Right cardiac atrium (tissue), 5 donors: ENCODE results near the gene MEI4. TPM values are rescaled to one million over a fixed set of nuclear protein-coding genes. Genes with fewer than 3 reads are reported as not detected.

ENCODE experiments used
- ATAC-seq, 2 donors: fragments of 200-7000 bp; cut with Tn5 transposase; one replicate each; pipeline versions ENCODE4 v1.8.0 to v1.9.1; 2020; ENCODE audit warnings: moderate library complexity in 2 of 2, mild to moderate bottlenecking in 1 of 2
- DNase-seq, 3 donors: peaks; one replicate each; pipeline ENCODE4 v3.0.0-alpha.2; 2020
- H3K27ac ChIP-seq: one replicate; pipeline ENCODE4 v1.5.1; 2013; ENCODE audit warnings: mild to moderate bottlenecking, low read length, control low read depth, moderate library complexity
- H3K27me3 ChIP-seq: one replicate; pipeline ENCODE4 v1.6.1; 2013; ENCODE audit not compliant: control insufficient read depth, insufficient read depth
- H3K4me1 ChIP-seq: one replicate; pipeline ENCODE4 v1.6.1; 2013; ENCODE audit warnings: low read length; ENCODE audit not compliant: control insufficient read depth, insufficient read depth
- H3K4me3 ChIP-seq: one replicate; pipeline ENCODE4 v1.5.1; 2013; ENCODE audit warnings: low read length, control low read depth
- H3K9me3 ChIP-seq: one replicate; pipeline ENCODE4 v1.6.1; 2013; ENCODE audit warnings: low read length; ENCODE audit not compliant: control insufficient read depth
- WGBS: extraction: QIAGEN DNeasy Blood & Tissue Kit; methylation state at CpG from one replicate; pipeline ENCODE4 v1.1.7; 2013; 5-methylcytosine and 5-hydroxymethylcytosine counted together
- intact Hi-C, 4 donors: fragments of 100-400 bp; cut with DNase I; formaldehyde crosslinking; loops; one replicate each; pipeline versions ENCODE4 v1.11.0 to v1.14.0; 2022 to 2023
- long read RNA-seq, 4 donors: library from polyadenylated mRNA; unstranded; transcript quantifications; one replicate each; pipeline ENCODE4 v2.0.0, GENCODE V29; 2020 to 2021
- polyA plus RNA-seq: library from polyadenylated mRNA; stranded (reverse); fragments of 200-250 nt; gene quantifications from one replicate; pipeline ENCODE4 v1.2.3, GENCODE V29; 2013
- total RNA-seq, 4 donors: library from RNA; stranded (reverse); fragmentation: NEBNext Ultra II Directional; extraction: Animal tissue kit (Norgen Biotek cat#: 25700); gene quantifications; one replicate each; pipeline ENCODE4 v1.2.1, GENCODE V29; 2021
- donor health status: healthy with polysubstance abuse.
- donor health status: DM: no; HTN: yes; CAD: no.
- donor health status: DM: no; HTN: no; CAD: no.
- donor health status: DM: no; HTN: yes; CAD: no; lungs with severe emphysema.
- donor health status: DM: yes; HTN: yes; CAD: no.

MEI4 gene
- total RNA-seq (1 to 10 TPM in 3 of 4 donors, under 1 TPM in 1; 0.97 to 2.8 (median 1.5) TPM), polyA plus RNA-seq (0.59 TPM)
- long read RNA-seq, donor 1, partial matches to known transcripts: 2 of 4 reads
- long read RNA-seq, donor 1, other reads (novel, unspliced or antisense): 2 of 4 reads
- long read RNA-seq, donor 2, full-length matches to known transcripts: 1 of 1 reads
- long read RNA-seq, donor 2, partial matches to known transcripts: 0 of 1 reads
- long read RNA-seq, donor 2, other reads (novel, unspliced or antisense): 0 of 1 reads
- long read RNA-seq, donor 3, full-length matches to known transcripts: 1 of 1 reads
- long read RNA-seq, donor 3, partial matches to known transcripts: 0 of 1 reads
- long read RNA-seq, donor 3, other reads (novel, unspliced or antisense): 0 of 1 reads
- long read RNA-seq, donor 4, full-length matches to known transcripts: 3 of 4 reads
- long read RNA-seq, donor 4, partial matches to known transcripts: 0 of 4 reads
- long read RNA-seq, donor 4, other reads (novel, unspliced or antisense): 1 of 4 reads

DNA sequence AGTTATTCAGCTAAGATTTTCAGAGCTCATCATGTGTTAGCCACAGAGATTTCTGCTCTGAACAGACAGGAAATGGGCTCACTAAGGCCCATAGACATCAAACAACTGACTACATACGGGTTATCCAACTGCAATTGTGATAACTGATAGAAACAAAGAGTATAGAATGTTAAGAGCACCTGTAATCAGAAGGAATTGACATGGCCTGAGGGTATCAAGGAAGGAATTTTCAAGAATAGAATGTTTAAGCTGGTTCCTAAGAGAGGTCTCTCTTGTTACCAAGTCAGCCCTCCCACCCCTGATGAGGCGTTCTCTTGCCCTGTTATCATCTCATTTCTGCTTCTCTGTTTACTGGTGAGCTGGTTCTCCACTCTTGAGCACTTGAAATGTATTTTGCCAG is at the start of gene MEI4:
MEI4 (plus strand) TSS at position 301 of the 400 bp plus-strand sequence. CDS start 37,633 bp downstream, outside the sequence.
- H3K27ac ChIP-seq: no peak within 1 kb of the TSS
- H3K27me3 ChIP-seq: no peaks in the 10 kb centered on the region
- no peak for ATAC-seq
- H3K9me3 ChIP-seq: no peaks in the 10 kb centered on the region
- intact Hi-C loops: no loop called here
- WGBS: 47% methylated on average over 2 of the region's 2 CpGs
- no peak within 1 kb of the TSS for H3K4me3 ChIP-seq
- no peak for DNase-seq
- no peaks in the 10 kb centered on the region for H3K4me1 ChIP-seq

DNA sequence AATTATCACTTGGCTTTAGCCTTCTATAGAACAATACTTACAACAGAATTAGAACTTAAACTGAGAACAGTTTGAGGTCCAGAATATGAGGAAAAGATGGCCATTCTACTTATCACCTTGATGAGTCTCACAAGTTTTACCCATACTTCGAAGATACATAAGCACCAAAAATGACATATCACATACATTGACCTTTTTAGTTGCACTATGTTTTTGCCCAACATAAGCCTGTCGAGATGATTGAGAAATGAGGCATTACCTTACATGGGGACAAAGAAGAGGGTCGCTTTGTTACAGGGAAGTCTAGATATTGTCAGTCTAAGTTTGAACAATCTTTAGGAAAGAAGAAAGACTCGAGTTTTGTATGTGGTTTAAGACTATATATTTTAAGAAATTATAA is 48.4 kb upstream of the MEI4 start:
- 45% methylated on average over 4 of the region's 4 CpGs for WGBS
- H3K4me3 ChIP-seq: no peak overlapping the region
- no peak for ATAC-seq
- no peak for DNase-seq
- H3K27ac ChIP-seq: no peak overlapping the region
- no peaks in the 10 kb centered on the region for H3K9me3 ChIP-seq
- intact Hi-C loops: no loop called here
- no peaks in the 10 kb centered on the region for H3K4me1 ChIP-seq
- no peaks in the 10 kb centered on the region for H3K27me3 ChIP-seq

- Histone ChIP-seq H3K9me3 (no peaks in the 10 kb centered on the region), H3K27ac (no peak overlapping the region), H3K27me3 (no peaks in the 10 kb centered on the region), H3K4me3 (no peak overlapping the region), H3K4me1 (no peaks in the 10 kb centered on the region)
- intact Hi-C loops: no loop called here
- ATAC-seq (no peak), DNase-seq (no peak)
- WGBS: 70% methylated on average over 5 of the region's 5 CpGs
Measured at GRCh38 chr6:77607004-77607403, 45.8 kb upstream of the MEI4 start.

- 88% methylated on average over 1 of the region's 1 CpG for WGBS
Measured at GRCh38 chr6:77609106-77609505, 43.7 kb upstream of the MEI4 start.

DNA sequence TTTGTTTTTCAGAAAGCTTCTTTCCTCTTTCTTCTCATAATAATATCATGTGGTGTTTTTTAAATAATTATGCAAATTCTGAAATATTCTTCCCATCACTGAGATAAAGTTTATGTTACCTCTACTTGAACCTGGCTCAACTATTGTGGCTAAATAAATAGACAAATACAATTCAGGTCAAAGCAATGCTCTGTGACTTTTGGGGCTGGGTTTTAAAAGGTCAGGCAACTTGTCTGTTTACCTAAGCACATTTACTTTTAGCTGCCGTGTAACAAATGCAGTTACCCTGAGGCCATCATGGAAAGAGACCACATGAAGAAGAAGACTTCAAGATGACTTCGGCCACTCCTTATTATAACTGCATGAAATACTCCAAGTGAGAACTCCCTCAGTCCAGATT is 33.7 kb upstream of the MEI4 start:
- 62% methylated on average over 2 of the region's 2 CpGs for WGBS
- intact Hi-C loops: no loop called here
- Histone ChIP-seq H3K4me1 (no peaks in the 10 kb centered on the region), H3K9me3 (no peaks in the 10 kb centered on the region), H3K27ac (no peak overlapping the region), H3K27me3 (no peaks in the 10 kb centered on the region), H3K4me3 (no peak overlapping the region)
- ATAC-seq (no peak), DNase-seq (no peak)

More at GRCh38 chr6:77609106-77609505, 43.7 kb upstream of the MEI4 start:
- Histone ChIP-seq H3K4me3 (no peak overlapping the region), H3K27ac (no peak overlapping the region), H3K27me3 (no peaks in the 10 kb centered on the region), H3K9me3 (no peaks in the 10 kb centered on the region), H3K4me1 (no peaks in the 10 kb centered on the region)
- DNase-seq: no peak
- intact Hi-C loops: no loop called here
- no peak for ATAC-seq

DNA sequence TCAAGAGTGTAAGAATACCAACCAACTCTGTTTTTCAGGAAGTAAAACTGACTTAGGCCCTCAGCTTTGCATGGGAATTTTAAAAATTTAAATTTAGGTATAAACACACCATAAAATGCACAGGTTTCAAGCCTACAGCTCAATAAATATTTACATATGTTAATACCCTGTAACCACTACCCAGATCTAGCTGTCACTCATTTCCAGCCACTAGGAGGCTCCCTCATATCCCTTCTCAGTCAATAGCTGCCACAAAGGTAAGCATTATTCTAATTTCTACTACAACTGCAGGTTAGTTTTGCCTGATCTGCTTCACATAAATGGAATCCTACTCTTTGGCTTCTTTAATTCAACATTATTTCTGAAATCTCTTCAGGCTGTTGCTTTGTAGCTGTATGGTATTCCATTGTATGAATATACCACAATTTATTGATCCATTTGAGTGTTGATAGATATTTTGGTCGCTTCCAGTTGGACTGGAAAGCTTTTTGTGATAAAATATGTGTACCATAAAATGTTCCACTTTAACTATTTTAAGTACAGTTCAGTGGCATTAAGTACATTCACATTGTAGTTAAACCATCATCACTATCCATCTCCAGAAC is 32.5 kb upstream of the MEI4 start:
- no peak overlapping the region for H3K27ac ChIP-seq
- no peaks in the 10 kb centered on the region for H3K9me3 ChIP-seq
- no peaks in the 10 kb centered on the region for H3K27me3 ChIP-seq
- H3K4me1 ChIP-seq: no peaks in the 10 kb centered on the region
- ATAC-seq (no peak), DNase-seq (no peak)
- intact Hi-C loops: no loop called here
- 73% methylated on average over 1 of the region's 1 CpG for WGBS
- H3K4me3 ChIP-seq: no peak overlapping the region

DNA sequence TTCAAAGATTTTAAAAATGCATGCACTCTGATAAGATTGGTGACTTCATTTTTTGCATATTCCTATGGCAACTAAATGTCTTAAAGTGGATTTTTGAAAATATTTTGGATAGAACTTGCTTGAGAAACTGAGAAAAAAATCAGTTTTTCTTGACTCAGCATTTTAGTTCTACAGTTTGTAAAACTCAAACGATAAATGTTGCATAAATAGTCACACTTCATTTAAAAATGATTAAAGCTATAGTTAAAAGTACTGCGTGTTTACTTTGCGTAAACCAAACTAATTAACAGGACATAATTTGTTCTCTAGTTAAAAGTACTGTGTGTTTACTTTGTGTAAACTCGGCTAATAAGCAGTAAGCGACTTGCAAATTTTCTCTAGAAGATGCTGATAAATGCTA is 28.3 kb upstream of the MEI4 start:
- ATAC-seq (no peak), DNase-seq (no peak)
- H3K4me1 ChIP-seq: no peaks in the 10 kb centered on the region
- no peaks in the 10 kb centered on the region for H3K9me3 ChIP-seq
- no peak overlapping the region for H3K27ac ChIP-seq
- 83% methylated on average over 5 of the region's 5 CpGs for WGBS
- H3K27me3 ChIP-seq: no peaks in the 10 kb centered on the region
- H3K4me3 ChIP-seq: no peak overlapping the region
- intact Hi-C loops: no loop called here

DNA sequence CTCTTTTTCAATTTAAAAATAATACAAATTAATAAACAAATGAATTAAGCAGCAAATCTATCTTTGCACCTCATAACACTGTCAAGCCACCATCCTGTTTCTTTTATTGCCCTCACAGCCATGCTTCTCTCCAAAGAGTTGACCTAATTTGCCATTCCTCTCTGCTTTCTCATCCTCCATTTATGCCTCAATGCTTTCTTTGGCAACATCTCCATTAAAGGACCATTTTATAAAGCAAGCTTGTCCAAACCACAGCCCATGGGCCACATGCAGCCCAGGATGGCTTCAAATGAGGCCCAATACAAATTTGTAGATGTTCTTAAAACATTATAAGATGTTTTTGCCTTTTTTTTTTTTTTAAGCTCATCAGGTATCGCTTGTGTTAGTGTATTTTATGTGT is 26.4 kb upstream of the MEI4 start:
- no peak for ATAC-seq
- intact Hi-C loops: no loop called here
- no peak overlapping the region for H3K27ac ChIP-seq
- H3K4me3 ChIP-seq: no peak overlapping the region
- WGBS: 87% methylated on average over 1 of the region's 1 CpG
- no peaks in the 10 kb centered on the region for H3K9me3 ChIP-seq
- H3K27me3 ChIP-seq: no peaks in the 10 kb centered on the region
- H3K4me1 ChIP-seq: no peaks in the 10 kb centered on the region
- DNase-seq: no peak

DNA sequence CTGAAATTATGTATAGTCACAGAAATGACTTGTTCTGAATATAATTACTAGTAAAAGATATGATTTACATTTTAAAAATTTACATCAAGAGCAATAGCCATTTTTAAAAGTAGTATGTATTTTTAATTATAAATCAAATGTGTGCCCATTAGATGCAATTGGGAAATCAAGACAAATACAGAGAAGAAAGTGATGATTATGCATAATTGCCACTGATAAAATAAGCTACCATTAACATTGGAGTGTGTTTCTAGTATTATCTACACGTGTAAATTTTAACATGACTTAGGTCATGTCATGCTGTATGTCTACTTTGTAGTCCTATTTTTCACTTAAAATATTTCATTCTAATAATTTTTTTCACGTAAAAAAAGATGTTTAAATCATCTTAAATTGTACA is 22.8 kb upstream of the MEI4 start:
- no peak overlapping the region for H3K27ac ChIP-seq
- no peaks in the 10 kb centered on the region for H3K9me3 ChIP-seq
- no peaks in the 10 kb centered on the region for H3K27me3 ChIP-seq
- H3K4me3 ChIP-seq: no peak overlapping the region
- intact Hi-C loops: no loop called here
- ATAC-seq (no peak), DNase-seq (no peak)
- WGBS: 65% methylated on average over 2 of the region's 2 CpGs
- no peaks in the 10 kb centered on the region for H3K4me1 ChIP-seq

DNA sequence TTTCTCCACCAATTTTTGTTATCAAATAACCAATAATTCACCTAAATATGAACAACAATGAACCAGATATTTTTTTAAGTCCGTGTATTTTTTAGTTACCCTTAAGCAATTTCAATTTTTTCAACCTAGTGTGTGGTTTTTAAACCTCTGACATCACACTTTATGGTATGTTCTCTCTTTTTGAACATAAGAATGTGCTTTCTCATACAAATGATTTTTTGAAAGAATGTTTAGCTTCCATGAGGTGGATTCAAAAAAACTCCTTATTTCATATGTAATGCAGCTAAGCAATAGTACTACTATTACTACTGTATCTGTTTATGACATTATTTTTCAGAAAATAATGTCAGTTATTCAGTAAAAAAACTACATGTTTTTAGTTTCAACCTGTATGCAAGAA is 19.4 kb upstream of the MEI4 start:
- no peak for ATAC-seq
- H3K4me1 ChIP-seq: no peaks in the 10 kb centered on the region
- no peak for DNase-seq
- 73% methylated on average over 1 of the region's 1 CpG for WGBS
- no peak overlapping the region for H3K4me3 ChIP-seq
- no peak overlapping the region for H3K27ac ChIP-seq
- no peaks in the 10 kb centered on the region for H3K9me3 ChIP-seq
- H3K27me3 ChIP-seq: no peaks in the 10 kb centered on the region
- intact Hi-C loops: no loop called here

- Histone ChIP-seq H3K27ac (no peak overlapping the region), H3K4me3 (no peak overlapping the region), H3K9me3 (no peaks in the 10 kb centered on the region), H3K4me1 (no peaks in the 10 kb centered on the region), H3K27me3 (no peaks in the 10 kb centered on the region)
- 88% methylated on average over 1 of the region's 1 CpG for WGBS
- no peak for DNase-seq
- intact Hi-C loops: no loop called here
- ATAC-seq: no peak
Measured at GRCh38 chr6:77633993-77634715, 18.7 kb upstream of the MEI4 start.
